Lower lobe of right lung (tissue), 2 donors: ENCODE measurements around the gene DCK. TPM values are rescaled to one million over a fixed set of nuclear protein-coding genes. Genes with fewer than 3 reads are reported as not detected.
"Not testable (repeated sequence)": the region's sequence is repeated elsewhere in the genome, so short reads cannot be mapped to it uniquely, and the experiment has no call there.

Source experiments
- ATAC-seq, 2 donors: fragments of 200-7000 bp; cut with Tn5 transposase; one replicate each; pipeline ENCODE4 v1.9.1; 2020 to 2022; ENCODE audit warnings: mild to moderate bottlenecking in 2 of 2, moderate library complexity in 2 of 2
- DNase-seq: peaks from one replicate; pipeline ENCODE4 v3.0.0-alpha.2; 2020
- H3K27ac ChIP-seq: fragments of 200-600 bp; one replicate; pipeline ENCODE4 v1.8.0; 2022
- H3K27me3 ChIP-seq: fragments of 200-600 bp; one replicate; pipeline ENCODE4 v1.8.0; 2022; ENCODE audit warnings: low read depth
- H3K36me3 ChIP-seq: fragments of 200-600 bp; one replicate; pipeline ENCODE4 v1.8.0; 2022; ENCODE audit warnings: mild to moderate bottlenecking
- H3K4me1 ChIP-seq: fragments of 200-600 bp; one replicate; pipeline ENCODE4 v1.8.0; 2022
- H3K4me3 ChIP-seq: fragments of 200-600 bp; one replicate; pipeline ENCODE4 v1.8.0; 2022; ENCODE audit warnings: mild to moderate bottlenecking
- H3K9me3 ChIP-seq: fragments of 200-600 bp; one replicate; pipeline ENCODE4 v1.8.0; 2022
- CTCF ChIP-seq: fragments of 200-600 bp; IDR thresholded peaks from one replicate; pipeline ENCODE4 v1.8.0; 2022; ENCODE audit warnings: antibody characterized with exemption, mild to moderate bottlenecking
- intact Hi-C: fragments of 100-400 bp; cut with DNase I; formaldehyde crosslinking; loops from one replicate; pipeline ENCODE4 v1.11.0; 2022
- total RNA-seq: library from RNA; stranded (reverse); fragmentation: NEBNext Ultra II Directional; extraction: Animal tissue kit (Norgen Biotek cat#: 25700); gene quantifications from one replicate; pipeline ENCODE4 v1.2.1, GENCODE V29; 2021
- donor health status: DM: no; HTN: yes; CAD: no; lungs with severe emphysema.

DCK gene
- total RNA-seq, 1 donor from 2014 or later, result 18.1 TPM

- Histone ChIP-seq H3K36me3 (peaks cover 8% of the 10 kb centered on the region), H3K4me3 (no peak overlapping the region), H3K27ac (no peak overlapping the region), H3K27me3 (no peaks in the 10 kb centered on the region), H3K9me3 (no peaks in the 10 kb centered on the region), H3K4me1 (peaks cover 13% of the 10 kb centered on the region)
- intact Hi-C loops, result no loop called here
- no peak for TF ChIP-seq CTCF
- ATAC-seq, result no peak
- DNase-seq, result no peak
Measured at GRCh38 chr4:71009086-71009485, 15.6 kb downstream of the DCK start.

- H3K4me1 ChIP-seq, result peaks cover 13% of the 10 kb centered on the region
- no peak overlapping the region for H3K4me3 ChIP-seq
- no peak overlapping the region for H3K27ac ChIP-seq
- H3K36me3 ChIP-seq, result peaks cover 8% of the 10 kb centered on the region
- H3K9me3 ChIP-seq, result no peaks in the 10 kb centered on the region
- no peaks in the 10 kb centered on the region for H3K27me3 ChIP-seq
- DNase-seq (no peak), ATAC-seq (peak in 1 of 2 donors; percentile 65)
- peak; percentile 66 for TF ChIP-seq CTCF
- intact Hi-C loops, result no loop called here
Measured at GRCh38 chr4:71009890-71010588, 16.6 kb downstream of the DCK start.

GRCh38 chr4:71011451-71011850 lies 18.0 kb downstream of the DCK start:
- H3K4me1 ChIP-seq, result peaks cover 13% of the 10 kb centered on the region
- intact Hi-C loops, result no loop called here
- no peaks in the 10 kb centered on the region for H3K27me3 ChIP-seq
- no peak for ATAC-seq
- no peak for DNase-seq
- TF ChIP-seq CTCF, result no peak
- H3K36me3 ChIP-seq, result peaks cover 8% of the 10 kb centered on the region
- no peak overlapping the region for H3K27ac ChIP-seq
- H3K9me3 ChIP-seq, result no peaks in the 10 kb centered on the region
- no peak overlapping the region for H3K4me3 ChIP-seq

GRCh38 chr4:71017391-71017790 lies 23.9 kb downstream of the DCK start:
- H3K4me1 ChIP-seq, ATAC-seq, H3K27me3 ChIP-seq, H3K36me3 ChIP-seq, intact Hi-C loops, H3K4me3 ChIP-seq, DNase-seq, H3K9me3 ChIP-seq, H3K27ac ChIP-seq: not testable (repeated sequence)

- no peaks in the 10 kb centered on the region for H3K9me3 ChIP-seq
- H3K27ac ChIP-seq, result no peak overlapping the region
- no peak for ATAC-seq
- H3K4me1 ChIP-seq, result no peaks in the 10 kb centered on the region
- H3K27me3 ChIP-seq, result no peaks in the 10 kb centered on the region
- intact Hi-C loops, result no loop called here
- no peak for DNase-seq
- H3K4me3 ChIP-seq, result no peak overlapping the region
- peaks cover 9% of the 10 kb centered on the region for H3K36me3 ChIP-seq
- no peak for TF ChIP-seq CTCF
Measured at GRCh38 chr4:71020611-71021010, 27.2 kb downstream of the DCK start.

- Histone ChIP-seq H3K36me3 (peaks cover 40% of the 10 kb centered on the region), H3K4me3 (no peak overlapping the region), H3K9me3 (no peaks in the 10 kb centered on the region), H3K27me3 (no peaks in the 10 kb centered on the region), H3K4me1 (no peaks in the 10 kb centered on the region), H3K27ac (no peak overlapping the region)
- intact Hi-C loops, result no loop called here
- ATAC-seq (no peak), DNase-seq (no peak)
- TF ChIP-seq CTCF, result no peak
Measured at GRCh38 chr4:71025654-71026053, 32.2 kb downstream of the DCK start.
